Activated CD4-positive, alpha-beta T cell treated with anti-CD3 and anti-CD28 coated beads, Interleukin-2, amount 50 U/mL, for 16 hours (primary cell): ENCODE measurements around the gene ZNF519.

Experiments
- DNase-seq: peaks from one replicate; pipeline ENCODE4 v3.0.0-alpha.2; 2020

The ZNF519 gene

DNA sequence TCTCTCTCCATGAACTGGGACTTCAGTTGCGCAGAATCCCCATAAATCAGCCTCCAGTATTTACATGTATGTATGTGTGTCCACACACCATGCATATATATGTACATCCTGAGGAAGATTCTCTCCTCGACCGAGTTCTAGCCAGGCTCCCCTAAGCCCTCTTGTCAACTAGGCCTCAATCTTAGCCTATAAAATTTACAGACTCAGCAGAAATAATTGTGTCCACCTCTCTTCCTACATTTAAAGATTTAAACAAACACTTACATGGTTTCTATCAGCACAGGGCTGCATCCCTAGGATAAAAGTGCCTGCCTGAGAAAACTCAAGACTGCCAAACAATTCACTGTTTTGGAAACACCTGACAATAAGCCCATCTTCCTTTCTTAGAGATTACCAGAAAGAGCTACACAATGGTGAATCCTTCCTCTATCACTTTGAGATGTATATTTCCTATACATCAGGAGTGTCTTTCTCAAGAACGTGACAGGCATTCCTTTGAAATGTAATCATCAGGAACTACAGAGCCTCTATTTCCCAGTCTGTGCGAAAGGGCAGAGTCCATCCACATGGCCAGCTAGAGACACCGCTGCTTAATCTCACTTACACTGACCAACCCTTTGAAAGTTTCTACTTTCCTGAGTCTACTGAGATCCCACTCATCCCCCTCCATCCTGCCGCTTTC is 39.5 kb downstream of the ZNF519 start:
- no peak for DNase-seq

DNA sequence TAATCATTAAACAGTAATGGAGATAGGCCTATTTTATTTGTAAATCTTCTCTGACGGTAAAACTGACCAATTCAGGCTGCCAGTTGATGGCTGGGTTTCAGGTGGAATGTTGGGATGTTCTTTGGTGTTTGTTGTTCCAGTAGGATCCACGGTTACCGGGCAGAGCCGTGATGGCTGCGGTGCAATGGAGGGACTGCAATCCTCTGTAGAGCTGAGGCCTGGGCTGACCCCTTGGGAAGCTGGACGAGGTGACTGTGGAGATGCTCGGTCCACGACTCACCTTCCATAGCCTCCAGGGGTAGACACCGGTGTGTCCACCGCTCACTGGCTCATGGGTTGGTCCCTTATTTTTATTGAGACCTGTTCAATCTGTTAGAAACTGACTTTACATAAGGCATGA is 42.5 kb downstream of the ZNF519 start:
- no peak for DNase-seq

DNA sequence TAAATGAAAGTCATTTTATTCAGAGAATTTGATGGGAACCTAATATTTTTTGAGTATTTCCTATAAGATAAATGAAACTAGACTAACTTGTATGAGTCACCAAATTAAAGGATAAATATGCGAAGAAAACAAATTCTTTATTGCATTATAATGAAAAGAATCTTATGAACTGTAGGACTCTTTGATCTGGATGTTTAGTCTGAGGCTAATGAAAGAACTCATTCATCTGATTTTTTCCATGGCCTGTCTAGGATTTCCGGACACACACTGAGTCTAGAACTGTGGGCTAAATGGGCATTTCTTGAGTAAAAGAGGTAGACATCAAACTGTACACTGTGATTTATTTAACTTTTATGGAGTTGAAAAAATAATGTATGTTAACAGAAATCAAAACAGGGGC is 43.0 kb downstream of the ZNF519 start:
- no peak for DNase-seq

DNA sequence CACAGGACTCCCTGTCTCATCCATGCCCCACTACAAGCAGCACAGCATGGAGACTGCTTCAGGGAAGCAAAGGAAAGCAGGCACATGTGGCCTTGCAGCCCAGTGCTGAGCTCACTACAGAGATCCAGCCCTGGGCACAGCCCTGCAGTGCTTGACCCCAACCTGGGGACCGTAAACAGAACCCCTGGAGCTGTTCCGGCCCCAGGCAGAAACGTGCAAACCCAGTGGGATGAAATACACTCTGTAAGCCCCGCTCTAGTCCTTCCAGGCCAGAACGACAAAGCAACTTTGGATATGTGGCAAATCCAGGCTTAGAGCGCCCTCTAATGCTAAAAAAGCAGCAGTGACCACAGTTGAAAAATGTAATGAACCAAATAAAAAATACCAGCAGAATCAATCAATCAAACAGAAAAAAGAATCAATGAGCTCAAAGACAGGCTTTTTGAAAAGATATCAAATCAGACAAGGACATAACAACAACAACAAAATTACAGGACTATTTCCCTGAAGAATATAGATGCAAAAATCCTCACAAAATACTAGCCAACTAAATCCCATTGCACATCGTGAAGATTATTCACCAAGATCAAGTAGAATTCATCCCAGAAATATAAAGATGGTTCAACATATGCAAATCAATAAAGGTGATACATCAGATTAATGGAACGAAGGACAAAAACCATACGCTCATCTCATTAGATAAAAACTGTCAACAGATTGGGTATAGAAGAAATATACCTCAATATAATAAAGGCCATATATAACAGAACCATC is 45.6 kb downstream of the ZNF519 start:
- DNase-seq: peak; percentile 40

DNA sequence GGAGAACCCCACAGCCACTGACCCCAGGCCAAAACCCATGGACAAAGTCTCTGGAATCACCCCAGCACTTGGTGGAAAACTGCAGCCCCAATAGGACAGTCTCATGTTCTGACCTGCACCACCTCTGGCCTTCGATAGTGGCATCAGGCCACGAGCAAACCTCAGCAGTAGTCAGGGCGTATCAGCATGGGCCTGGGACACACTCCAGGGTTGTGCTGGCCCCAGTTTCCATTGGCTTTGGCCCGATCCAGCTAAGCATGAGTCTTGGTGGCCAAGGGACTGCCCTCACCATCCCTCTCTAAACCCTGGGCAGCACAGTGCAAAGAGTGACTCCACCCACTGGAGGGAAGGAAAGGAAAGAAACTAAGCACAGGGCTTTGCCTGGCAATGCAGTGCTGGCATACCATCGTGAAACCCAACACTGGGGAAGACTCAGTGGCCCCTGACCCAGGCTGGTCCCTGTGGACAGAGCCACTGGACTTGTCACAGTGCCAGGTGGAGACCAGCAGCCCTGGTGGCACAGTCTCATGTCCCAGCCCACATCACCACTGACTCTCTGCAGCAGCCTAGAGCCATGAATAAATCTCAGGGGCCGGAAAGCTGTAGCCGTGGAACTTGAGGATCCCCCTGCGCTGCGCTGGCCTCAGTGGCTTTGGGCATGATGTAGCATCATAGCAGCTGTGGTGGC is 46.3 kb downstream of the ZNF519 start:
- no peak for DNase-seq

DNA sequence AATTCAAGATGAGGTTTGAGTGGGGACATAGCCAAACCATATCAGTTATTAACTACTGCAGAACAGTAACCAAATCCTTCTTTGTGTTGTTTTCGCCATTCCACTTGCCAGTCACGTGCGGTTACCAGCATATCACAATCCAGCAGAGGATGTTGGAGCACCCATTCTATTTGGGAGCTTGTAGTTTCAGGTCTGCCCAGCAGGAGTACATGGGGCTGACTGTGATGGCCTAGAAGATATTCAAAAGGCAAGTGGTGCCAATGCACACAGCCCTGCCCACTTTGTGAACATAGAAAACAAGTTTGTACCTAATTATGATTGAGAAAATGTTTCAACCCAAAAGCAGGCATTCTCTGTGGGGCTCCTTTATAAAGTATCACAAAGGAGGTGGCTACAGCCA is 57.0 kb downstream of the ZNF519 start:
- DNase-seq: no peak

DNA sequence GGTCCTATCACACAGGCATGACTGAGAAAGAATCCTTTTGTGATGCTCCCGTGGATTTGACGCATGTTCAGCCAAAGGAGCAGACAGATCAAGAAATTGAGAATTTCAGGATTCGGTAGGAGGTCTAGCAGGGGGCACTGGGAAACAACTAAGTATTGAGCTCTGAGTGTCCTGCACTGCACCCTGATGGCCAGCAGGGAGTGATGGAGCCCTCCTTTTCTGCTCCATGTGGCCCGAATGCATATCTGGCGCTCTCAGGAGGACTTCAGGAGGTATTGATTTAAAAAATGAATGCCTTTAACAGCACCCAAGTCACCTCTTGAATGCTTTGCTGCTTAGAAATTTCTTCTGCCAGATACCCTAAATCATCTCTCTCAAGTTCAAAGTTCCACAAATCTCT is 58.0 kb downstream of the ZNF519 start:
- DNase-seq: no peak

DNA sequence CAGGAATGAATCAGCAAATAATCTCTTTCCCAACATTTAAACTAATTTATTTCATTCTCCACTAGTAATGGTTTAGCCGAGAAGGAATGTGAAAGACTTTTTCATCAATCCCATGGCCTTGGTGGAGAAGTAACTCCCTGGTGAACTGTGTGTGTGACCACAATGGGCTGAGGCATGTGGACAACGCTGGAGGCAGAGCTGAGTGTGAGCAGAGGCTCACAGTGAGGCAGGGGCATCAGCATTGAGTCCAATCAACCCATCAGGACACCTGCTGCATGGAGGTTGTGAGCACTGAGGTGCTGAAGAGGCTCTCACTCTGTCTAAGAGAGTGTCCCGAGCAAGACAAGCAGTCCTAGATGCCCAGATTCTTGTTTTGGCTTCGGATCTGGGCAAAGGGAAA is 78.6 kb downstream of the ZNF519 start:
- no peak for DNase-seq
